IMR-90 (cell line): ENCODE measurements around the gene FLT3. TPM values are rescaled to one million over a fixed set of nuclear protein-coding genes. Genes with fewer than 3 reads are reported as not detected.

ENCODE experiments used
- ATAC-seq: fragments of 200-7000 bp; cut with Tn5 transposase; 2 replicates; pipeline ENCODE4 v1.9.1; 2020; ENCODE audit warnings: low read depth, mild to moderate bottlenecking, moderate library complexity
- BruUV-seq: library from RNA; stranded (reverse); fragments of 400-500 nt; replicated peaks from 2 replicates; lab custom pipeline; 2021; lab: Mats Ljungman, UMichigan
- CTCF ChIA-PET: fragments of 300-600 bp; formaldehyde crosslinking; extraction: SDS; loops from one replicate; lab custom pipeline; 2021; ENCODE audit warnings: antibody characterized with exemption; lab: Yijun Ruan, JAX
- POLR2A ChIA-PET: fragments of 300-600 bp; sonication (Branson Sonifier 250); formaldehyde crosslinking; loops from one replicate; lab custom pipeline; 2022; ENCODE audit warnings: antibody characterized with exemption; ENCODE audit not compliant: unreplicated experiment; lab: Charles Lee
- DNase-seq: peaks from one replicate; pipeline ENCODE4 v3.0.0; 2013
- H2AFZ ChIP-seq: replicated peaks from 2 replicates; pipeline ENCODE3; 2013; ENCODE audit warnings: low read length, mild to moderate bottlenecking; ENCODE audit not compliant: poor library complexity
- H2AK5ac ChIP-seq: 2 replicates; pipeline ENCODE4 v1.6.1; 2013; ENCODE audit warnings: low read depth, low read length, inconsistent platforms
- H2AK9ac ChIP-seq: replicated peaks from 2 replicates; pipeline ENCODE3; 2013; ENCODE audit warnings: mild to moderate bottlenecking, low read depth, low read length, moderate library complexity; ENCODE audit not compliant: poor library complexity
- H2BK120ac ChIP-seq: 2 replicates; pipeline ENCODE4 v1.6.1; 2013; ENCODE audit warnings: low read depth, low read length, inconsistent platforms
- H2BK15ac ChIP-seq: 3 replicates; pipeline ENCODE4 v1.6.1; 2013; ENCODE audit warnings: low read depth, low read length, inconsistent platforms
- H2BK20ac ChIP-seq: 2 replicates; pipeline ENCODE4 v1.6.1; 2013; ENCODE audit warnings: low read depth, mild to moderate bottlenecking, inconsistent platforms, low read length, moderate library complexity
- H2BK5ac ChIP-seq: 2 replicates; pipeline ENCODE4 v1.6.1; 2013; ENCODE audit warnings: mild to moderate bottlenecking, low read depth, low read length, inconsistent platforms; ENCODE audit not compliant: poor library complexity, severe bottlenecking
- H3K14ac ChIP-seq: replicated peaks from 2 replicates; pipeline ENCODE4 v1.6.1; 2013; ENCODE audit warnings: low read depth, low read length, inconsistent platforms
- H3K18ac ChIP-seq: 2 replicates; pipeline ENCODE4 v1.6.1; 2013; ENCODE audit warnings: low read depth, low read length, control low read depth
- H3K23ac ChIP-seq: 2 replicates; pipeline ENCODE4 v1.6.1; 2013; ENCODE audit warnings: low read depth, low read length, inconsistent platforms
- H3K27ac ChIP-seq: 2 replicates; pipeline ENCODE4 v1.5.1; 2013; ENCODE audit warnings: mild to moderate bottlenecking, control low read depth, low read length; ENCODE audit not compliant: insufficient read depth
- H3K27me3 ChIP-seq: 2 replicates; pipeline ENCODE4 v1.6.1; 2013; ENCODE audit warnings: low read length; ENCODE audit not compliant: control insufficient read depth, insufficient read depth
- H3K36me3 ChIP-seq: 2 replicates; pipeline ENCODE4 v1.6.1; 2013; ENCODE audit warnings: low read length, mixed read lengths; ENCODE audit not compliant: control insufficient read depth, insufficient read depth
- H3K4ac ChIP-seq: 2 replicates; pipeline ENCODE4 v1.6.1; 2013; ENCODE audit warnings: low read depth, low read length, inconsistent platforms
- H3K4me1 ChIP-seq: 2 replicates; pipeline ENCODE4 v1.6.1; 2013; ENCODE audit warnings: low read length, mixed read lengths; ENCODE audit not compliant: control insufficient read depth, insufficient read depth
- H3K4me2 ChIP-seq: 2 replicates; pipeline ENCODE4 v1.6.1; 2013; ENCODE audit warnings: low read depth, mild to moderate bottlenecking, control low read depth, low read length, moderate library complexity
- H3K4me3 ChIP-seq: 2 replicates; pipeline ENCODE4 v1.5.1; 2013; ENCODE audit warnings: low read depth, mild to moderate bottlenecking, control low read depth, low read length, moderate library complexity; ENCODE audit not compliant: insufficient read depth
- H3K56ac ChIP-seq: 2 replicates; pipeline ENCODE4 v1.6.1; 2013; ENCODE audit warnings: low read length, inconsistent platforms; ENCODE audit not compliant: insufficient read depth; ENCODE audit errors: extremely low read depth
- H3K79me1 ChIP-seq, 2 experiments: 2 replicates each; pipeline ENCODE4 v1.6.1; 2013; ENCODE audit warnings: low read length in 2 of 2, inconsistent platforms in 1 of 2, low read depth in 1 of 2
- H3K9ac ChIP-seq: 2 replicates; pipeline ENCODE4 v1.6.1; 2013; ENCODE audit warnings: low read depth, low read length, control low read depth
- H3K9me1 ChIP-seq: 2 replicates; pipeline ENCODE4 v1.6.1; 2013; ENCODE audit warnings: low read length, inconsistent platforms; ENCODE audit not compliant: insufficient read depth
- H3K9me3 ChIP-seq: 2 replicates; pipeline ENCODE4 v1.6.1; 2013; ENCODE audit warnings: low read length; ENCODE audit not compliant: control insufficient read depth, insufficient read depth
- H4K20me1 ChIP-seq: 2 replicates; pipeline ENCODE4 v1.6.1; 2013; ENCODE audit warnings: low read length, inconsistent platforms; ENCODE audit not compliant: insufficient read depth
- H4K5ac ChIP-seq: 2 replicates; pipeline ENCODE4 v1.6.1; 2013; ENCODE audit warnings: mild to moderate bottlenecking, low read depth, low read length, control low read depth
- H4K8ac ChIP-seq, 2 experiments: 2 replicates each; pipeline ENCODE4 v1.6.1; 2013; ENCODE audit warnings: low read depth in 2 of 2, low read length in 2 of 2, control low read depth in 1 of 2, inconsistent platforms in 1 of 2
- H4K91ac ChIP-seq: 2 replicates; pipeline ENCODE4 v1.6.1; 2013; ENCODE audit warnings: low read depth, low read length, inconsistent platforms; ENCODE audit not compliant: insufficient read depth
- BHLHE40 ChIP-seq: fragments of 150-350 bp; IDR thresholded peaks from 2 replicates; pipeline ENCODE4 v1.6.1; 2016; ENCODE audit warnings: mild to moderate bottlenecking, low read depth, low read length
- CEBPB ChIP-seq: IDR thresholded peaks from 2 replicates; pipeline ENCODE4 v1.6.1; 2012; ENCODE audit warnings: low read depth, low read length, improper control_type of control experiment
- CHD1 ChIP-seq: IDR thresholded peaks from 2 replicates; pipeline ENCODE4 v1.6.1; 2012; ENCODE audit warnings: low read depth, low read length, improper control_type of control experiment
- MAFK ChIP-seq: IDR thresholded peaks from 2 replicates; pipeline ENCODE4 v1.6.1; 2012; ENCODE audit warnings: low read depth, low read length, improper control_type of control experiment
- MAZ ChIP-seq: IDR thresholded peaks from 2 replicates; pipeline ENCODE4 v1.6.1; 2012; ENCODE audit warnings: low read depth, mild to moderate bottlenecking, low read length, improper control_type of control experiment, moderate library complexity, borderline replicate concordance
- MXI1 ChIP-seq: IDR thresholded peaks from 2 replicates; pipeline ENCODE4 v1.6.1; 2012; ENCODE audit warnings: low read depth, mild to moderate bottlenecking, low read length, moderate library complexity, borderline replicate concordance
- POLR2A ChIP-seq: IDR thresholded peaks from 2 replicates; pipeline ENCODE4 v1.6.1; 2012; ENCODE audit warnings: mild to moderate bottlenecking, low read depth, low read length
- RAD21 ChIP-seq: IDR thresholded peaks from 2 replicates; pipeline ENCODE4 v1.6.1; 2012; ENCODE audit warnings: low read length, improper control_type of control experiment
- RCOR1 ChIP-seq: IDR thresholded peaks from 2 replicates; pipeline ENCODE4 v1.6.1; 2012; ENCODE audit warnings: mild to moderate bottlenecking, low read length, improper control_type of control experiment; ENCODE audit not compliant: insufficient replicate concordance
- RFX5 ChIP-seq: IDR thresholded peaks from 2 replicates; pipeline ENCODE4 v1.8.0; 2012; ENCODE audit warnings: low read depth, mild to moderate bottlenecking, low read length, moderate library complexity
- SMC3 ChIP-seq: fragments of 150-350 bp; IDR thresholded peaks from 2 replicates; pipeline ENCODE4 v1.6.1; 2016; ENCODE audit warnings: low read depth, mild to moderate bottlenecking, antibody characterized with exemption, low read length, moderate library complexity
- WGBS, 2 experiments: methylation state at CpG; one replicate each; pipeline versions ENCODE4 v1.1.5 to v1.1.7; 2013; ENCODE audit warnings: missing lambda C conversion rate in 2 of 2; ENCODE audit not compliant: insufficient read length in 1 of 2; ENCODE audit errors: extremely low coverage in 2 of 2; 5-methylcytosine and 5-hydroxymethylcytosine counted together
- dilution Hi-C: fragments of 300-500 bp; cut with HindIII; formaldehyde crosslinking; loops from one replicate; pipeline ENCODE4 v1.14.3; 2018; ENCODE audit warnings: low sequenced_read_pairs; ENCODE audit not compliant: unreplicated experiment
- in situ Hi-C: fragments of 300-500 bp; cut with MboI; formaldehyde crosslinking; loops from 3 replicates; pipeline ENCODE4 v1.14.3; 2019; ENCODE audit warnings: low sequenced_read_pairs, inconsistent platforms, mixed read lengths
- intact Hi-C: fragments of 100-400 bp; cut with micrococcal nuclease; formaldehyde crosslinking; loops from 2 replicates; pipeline ENCODE4 v1.10.0; 2022
- polyA plus RNA-seq, 3 experiments: library from polyadenylated mRNA; depleted of rRNA; stranded (reverse); fragments of >200 nt; gene quantifications; 2 replicates each; pipeline ENCODE4 v1.2.3, GENCODE V29; 2012; ENCODE audit warnings: low replicate concordance in 1 of 3
- total RNA-seq: library from RNA; depleted of rRNA; stranded (reverse); fragments of >200 nt; gene quantifications from 2 replicates; pipeline ENCODE4 v1.2.3, GENCODE V29; 2012
- TF ChIP-seq, protein P1 (sequence below): conservative IDR thresholded peaks from 2 replicates; pipeline ENCODE4 v1.5.1; 2012; ENCODE audit warnings: mild to moderate bottlenecking, low read depth, low read length, improper control_type of control experiment
- TF ChIP-seq, protein P2 (sequence below): fragments of 150-350 bp; IDR thresholded peaks from 2 replicates; pipeline ENCODE4 v1.6.1; 2017; ENCODE audit warnings: mild to moderate bottlenecking, antibody characterized with exemption, low read length, low read depth

Gene FLT3
- total and polyA plus RNA-seq, 2 of the 4 experiments (the other 2 are of a cell fraction), result not detected

DNA sequence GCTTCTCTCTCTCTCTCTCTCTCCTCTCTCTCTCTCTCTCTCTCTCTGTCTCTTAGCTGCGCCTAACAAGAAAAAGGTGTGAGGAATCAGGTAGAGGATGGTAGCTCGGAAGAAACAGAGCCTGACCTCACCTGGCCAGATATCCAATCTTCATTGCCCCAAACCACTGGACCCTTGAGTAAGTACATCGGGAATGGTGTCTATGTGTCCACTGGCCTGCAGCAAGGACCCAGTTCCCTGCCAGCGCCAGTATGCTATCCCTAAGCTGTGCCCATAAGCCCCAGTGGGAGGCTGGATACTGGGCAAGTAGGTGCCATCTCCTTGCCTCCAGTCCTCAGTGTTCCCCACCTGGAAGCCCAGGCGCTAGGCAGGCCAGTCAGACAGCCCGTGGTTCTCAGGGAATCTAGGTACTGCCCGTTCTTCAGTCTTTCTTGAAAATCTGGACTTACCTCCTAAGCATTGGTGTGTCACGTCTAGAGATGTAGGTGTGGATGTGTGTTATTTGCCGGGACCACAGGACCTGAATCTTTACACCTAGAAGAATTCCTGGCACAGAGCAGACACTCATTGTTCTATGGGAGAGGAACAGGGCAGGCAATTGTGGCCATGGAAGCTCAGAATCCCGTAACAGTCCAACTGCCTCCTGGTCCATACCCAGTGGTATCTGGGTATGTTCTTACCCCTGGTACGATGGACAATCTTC is 119.2 kb downstream of the FLT3 start:
- no peaks in the 10 kb centered on the region for H3K9me1 ChIP-seq
- no peak overlapping the region for H3K56ac ChIP-seq
- H3K9ac ChIP-seq, result no peak overlapping the region
- no peak overlapping the region for H3K18ac ChIP-seq
- no TSS peak for BruUV-seq
- POLR2A ChIA-PET, result no interaction called here
- dilution Hi-C loops, result no loop called here
- no peak overlapping the region for H2AK5ac ChIP-seq
- no peak for DNase-seq
- CTCF ChIA-PET, result interaction anchor here (0.6 kb wide), 2 partner anchors 154 to 1037 kb away, joined by 3 read pairs; no protein-coding TSS in a partner anchor
- no peaks in the 10 kb centered on the region; the same call in 1 of the 2 replicates for H3K4me1 ChIP-seq
- H2BK120ac ChIP-seq, result no peak overlapping the region
- H3K79me1 ChIP-seq, result no peaks in the 10 kb centered on the region
- in situ Hi-C loops, result loop anchor here (10.0 to 25.0 kb wide), 3 partner anchors 444 to 1006 kb away; no protein-coding TSS in a partner anchor
- no peak overlapping the region for H3K14ac ChIP-seq
- no peaks in the 10 kb centered on the region for H3K36me3 ChIP-seq
- no peak overlapping the region for H2BK15ac ChIP-seq
- no peak overlapping the region for H3K23ac ChIP-seq
- no peak overlapping the region for H3K4me3 ChIP-seq
- ATAC-seq, result no peak
- no peaks in the 10 kb centered on the region for H4K20me1 ChIP-seq
- no peak overlapping the region for H3K4me2 ChIP-seq
- no peak overlapping the region for H3K4ac ChIP-seq
- H2AK9ac ChIP-seq, result no peak overlapping the region
- intact Hi-C loops, result loop anchor here (5.0 to 10.0 kb wide), 5 partner anchors 116 to 1036 kb away; no protein-coding TSS in a partner anchor
- no peak overlapping the region for H2BK20ac ChIP-seq
- no peak overlapping the region for H4K8ac ChIP-seq
- H3K27me3 ChIP-seq, result peaks cover 74% of the 10 kb centered on the region
- no peak overlapping the region for H3K27ac ChIP-seq
- 8% methylated on average over 2 of the region's 11 CpGs; no CpG with 5 or more reads in 1 of the 2 experiments for WGBS, 2 experiments
- no peak for TF ChIP-seq MAZ
- TF ChIP-seq CHD1, result no peak
- TF ChIP-seq BHLHE40, result no peak
- no peak for TF ChIP-seq MXI1
- no peak for TF ChIP-seq RFX5
- TF ChIP-seq POLR2A, result no peak
- no peak for TF ChIP-seq SMC3
- TF ChIP-seq RCOR1, result no peak
- TF ChIP-seq, protein P1, sequence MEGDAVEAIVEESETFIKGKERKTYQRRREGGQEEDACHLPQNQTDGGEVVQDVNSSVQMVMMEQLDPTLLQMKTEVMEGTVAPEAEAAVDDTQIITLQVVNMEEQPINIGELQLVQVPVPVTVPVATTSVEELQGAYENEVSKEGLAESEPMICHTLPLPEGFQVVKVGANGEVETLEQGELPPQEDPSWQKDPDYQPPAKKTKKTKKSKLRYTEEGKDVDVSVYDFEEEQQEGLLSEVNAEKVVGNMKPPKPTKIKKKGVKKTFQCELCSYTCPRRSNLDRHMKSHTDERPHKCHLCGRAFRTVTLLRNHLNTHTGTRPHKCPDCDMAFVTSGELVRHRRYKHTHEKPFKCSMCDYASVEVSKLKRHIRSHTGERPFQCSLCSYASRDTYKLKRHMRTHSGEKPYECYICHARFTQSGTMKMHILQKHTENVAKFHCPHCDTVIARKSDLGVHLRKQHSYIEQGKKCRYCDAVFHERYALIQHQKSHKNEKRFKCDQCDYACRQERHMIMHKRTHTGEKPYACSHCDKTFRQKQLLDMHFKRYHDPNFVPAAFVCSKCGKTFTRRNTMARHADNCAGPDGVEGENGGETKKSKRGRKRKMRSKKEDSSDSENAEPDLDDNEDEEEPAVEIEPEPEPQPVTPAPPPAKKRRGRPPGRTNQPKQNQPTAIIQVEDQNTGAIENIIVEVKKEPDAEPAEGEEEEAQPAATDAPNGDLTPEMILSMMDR, result no peak
- TF ChIP-seq, protein P2, sequence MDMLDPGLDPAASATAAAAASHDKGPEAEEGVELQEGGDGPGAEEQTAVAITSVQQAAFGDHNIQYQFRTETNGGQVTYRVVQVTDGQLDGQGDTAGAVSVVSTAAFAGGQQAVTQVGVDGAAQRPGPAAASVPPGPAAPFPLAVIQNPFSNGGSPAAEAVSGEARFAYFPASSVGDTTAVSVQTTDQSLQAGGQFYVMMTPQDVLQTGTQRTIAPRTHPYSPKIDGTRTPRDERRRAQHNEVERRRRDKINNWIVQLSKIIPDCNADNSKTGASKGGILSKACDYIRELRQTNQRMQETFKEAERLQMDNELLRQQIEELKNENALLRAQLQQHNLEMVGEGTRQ, result no peak
- TF ChIP-seq RAD21, result no peak
- TF ChIP-seq CEBPB, result no peak
- no peak for TF ChIP-seq MAFK
- no peaks in the 10 kb centered on the region; the same call in 1 of the 2 replicates for H3K9me3 ChIP-seq
- H4K5ac ChIP-seq, result no peak overlapping the region
- H2BK5ac ChIP-seq, result no peak overlapping the region
- no peak overlapping the region for H4K91ac ChIP-seq
- H2AFZ ChIP-seq, result no peak overlapping the region
